NCI-H146 (cell line): ENCODE measurements around the gene CHST13.

Experiments
- DNase-seq: peaks from one replicate; lab custom pipeline; 2025; lab: John Stamatoyannopoulos, UW

CHST13 gene

DNA sequence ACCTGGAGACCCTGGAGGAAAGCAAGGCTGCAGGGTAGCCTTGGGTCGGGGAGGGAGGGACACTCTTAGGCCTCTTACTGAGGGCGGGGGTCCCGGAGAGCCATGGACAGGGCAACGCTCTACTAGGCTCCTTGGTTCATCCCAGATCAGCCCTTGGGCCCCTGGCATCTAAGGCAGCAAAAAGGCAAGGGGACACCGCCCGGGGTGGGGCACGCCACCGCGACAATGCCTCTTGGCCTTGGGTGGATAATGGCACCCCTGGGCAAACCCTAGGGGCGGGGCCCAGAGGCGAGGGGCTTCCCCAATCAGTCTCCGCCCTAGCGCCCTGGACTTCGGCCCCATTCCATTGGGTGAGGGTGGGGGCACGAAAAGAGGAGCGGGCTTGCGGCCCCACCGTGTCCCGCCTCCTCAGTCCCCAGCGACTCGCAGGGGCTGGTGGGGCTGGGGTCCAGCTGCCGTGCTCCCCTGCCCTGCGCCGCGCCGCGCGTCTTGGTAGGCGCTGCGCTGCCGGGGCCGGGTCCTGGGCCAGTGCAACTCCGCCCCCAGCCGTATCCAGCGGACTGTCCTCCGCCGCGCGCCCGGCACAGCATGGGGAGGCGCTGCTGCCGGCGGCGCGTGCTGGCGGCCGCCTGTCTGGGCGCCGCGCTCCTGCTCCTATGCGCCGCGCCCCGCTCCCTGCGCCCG is at the start of gene CHST13:
CHST13 (plus strand) TSS at position 411 of the 684 bp plus-strand sequence; CDS start at position 589, 178 bp downstream.
- DNase-seq: peak; percentile 85

DNA sequence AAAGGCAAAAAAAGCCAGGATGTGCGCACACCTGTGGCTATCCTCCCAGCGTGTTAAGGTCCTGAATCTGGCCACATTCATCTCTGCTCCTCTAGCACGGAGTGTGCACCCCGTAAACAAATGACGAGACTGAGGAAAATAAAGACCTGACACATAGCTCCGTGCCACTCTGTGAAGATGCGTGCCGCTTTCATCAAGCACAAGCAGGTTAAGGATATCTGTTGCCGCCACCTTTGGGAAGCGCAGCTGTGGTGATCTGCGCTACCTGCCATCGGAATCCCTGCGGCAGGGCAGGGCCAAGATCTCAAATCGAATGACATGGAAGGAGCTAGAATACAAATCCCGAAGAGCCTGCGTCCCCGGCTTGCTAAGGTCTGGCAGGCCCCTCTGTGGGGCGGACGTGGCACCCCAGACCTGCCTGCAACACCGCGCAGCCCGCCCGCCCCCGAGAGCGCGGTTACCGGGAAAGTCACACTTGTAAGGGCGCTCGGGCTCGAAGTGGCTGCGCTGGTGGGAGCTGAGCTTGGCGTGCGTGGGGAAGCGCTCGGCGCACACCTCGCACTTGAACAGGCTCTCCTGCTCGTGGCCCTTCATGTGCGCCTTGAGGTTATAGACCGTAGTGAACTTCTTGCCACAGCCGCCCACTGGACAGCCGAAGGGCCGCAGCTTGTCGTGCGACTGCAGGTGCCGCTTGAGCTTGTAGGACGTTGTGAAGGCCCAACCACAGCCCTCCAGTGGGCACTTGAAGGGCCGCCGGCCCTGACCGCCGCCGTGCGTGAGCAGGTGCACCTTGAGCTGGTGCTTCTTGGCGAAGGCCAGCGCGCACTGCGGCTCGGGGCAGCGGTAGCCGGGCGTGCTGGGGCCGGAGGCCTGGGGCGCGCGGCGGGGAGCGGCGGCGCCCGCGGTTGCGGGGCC is 49.2 kb upstream of the CHST13 start:
- DNase-seq: peak; percentile 79

DNA sequence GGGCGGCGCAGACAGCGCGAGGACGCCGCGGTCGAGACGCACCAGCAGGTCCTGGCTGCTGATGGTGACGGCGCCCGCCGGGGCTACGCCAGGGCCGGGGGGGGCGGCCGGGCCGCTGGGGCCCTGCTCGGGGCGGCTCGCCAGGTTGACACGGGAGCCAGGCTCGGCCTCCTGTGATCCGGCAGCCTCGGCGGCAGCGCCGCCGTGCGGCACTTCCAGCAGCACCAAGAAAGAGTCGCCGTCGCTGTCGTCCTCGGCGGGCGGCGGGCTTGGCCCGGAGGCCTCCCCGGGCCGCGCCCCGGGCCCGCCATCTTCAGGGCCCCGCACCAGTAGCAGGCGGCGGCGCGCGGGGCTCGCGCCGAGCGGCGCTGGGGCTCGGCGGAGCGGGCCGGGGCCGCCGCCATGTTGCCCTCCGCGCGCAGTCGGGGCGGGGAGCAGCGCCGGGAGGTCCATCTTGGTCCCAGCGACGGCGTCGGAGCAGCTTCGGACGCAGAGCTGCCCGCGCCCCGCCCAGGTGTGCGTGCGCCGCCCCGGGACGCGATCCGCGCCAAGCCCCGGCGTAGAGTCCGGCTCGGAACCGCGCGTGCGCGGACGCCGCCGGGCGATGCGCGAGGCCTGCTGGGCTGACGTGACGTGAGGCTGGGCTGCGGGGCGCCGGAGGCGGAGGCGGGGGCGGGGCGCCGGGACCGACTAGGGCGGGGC is 48.4 kb upstream of the CHST13 start, which contains the start of gene ZXDC:
ZXDC (minus strand) TSS at position 479 of the 702 bp plus-strand sequence; CDS start at position 453, 26 bp downstream.
- DNase-seq: peak; percentile 98

- peak; percentile 90 for DNase-seq
These were observed 47.5 kb upstream of the CHST13 start for GRCh38 chr3:126476166-126477060.

DNA sequence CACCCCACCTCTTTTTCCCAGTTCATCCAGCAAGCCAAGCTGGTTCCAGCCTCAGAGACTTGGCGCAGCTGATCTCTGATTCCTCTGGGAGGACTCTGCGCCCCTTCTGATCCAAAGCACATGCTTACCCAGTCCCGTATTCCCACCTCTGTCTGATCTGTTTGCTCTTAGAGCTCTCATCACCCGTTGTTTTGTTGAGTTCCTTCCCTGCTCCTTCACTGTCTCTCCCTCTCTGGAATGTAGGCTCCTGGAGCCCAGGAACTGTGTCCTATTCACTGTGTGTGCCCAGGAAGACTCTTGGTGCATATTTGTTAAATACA is 46.9 kb upstream of the CHST13 start:
- DNase-seq: peak; percentile 53

DNA sequence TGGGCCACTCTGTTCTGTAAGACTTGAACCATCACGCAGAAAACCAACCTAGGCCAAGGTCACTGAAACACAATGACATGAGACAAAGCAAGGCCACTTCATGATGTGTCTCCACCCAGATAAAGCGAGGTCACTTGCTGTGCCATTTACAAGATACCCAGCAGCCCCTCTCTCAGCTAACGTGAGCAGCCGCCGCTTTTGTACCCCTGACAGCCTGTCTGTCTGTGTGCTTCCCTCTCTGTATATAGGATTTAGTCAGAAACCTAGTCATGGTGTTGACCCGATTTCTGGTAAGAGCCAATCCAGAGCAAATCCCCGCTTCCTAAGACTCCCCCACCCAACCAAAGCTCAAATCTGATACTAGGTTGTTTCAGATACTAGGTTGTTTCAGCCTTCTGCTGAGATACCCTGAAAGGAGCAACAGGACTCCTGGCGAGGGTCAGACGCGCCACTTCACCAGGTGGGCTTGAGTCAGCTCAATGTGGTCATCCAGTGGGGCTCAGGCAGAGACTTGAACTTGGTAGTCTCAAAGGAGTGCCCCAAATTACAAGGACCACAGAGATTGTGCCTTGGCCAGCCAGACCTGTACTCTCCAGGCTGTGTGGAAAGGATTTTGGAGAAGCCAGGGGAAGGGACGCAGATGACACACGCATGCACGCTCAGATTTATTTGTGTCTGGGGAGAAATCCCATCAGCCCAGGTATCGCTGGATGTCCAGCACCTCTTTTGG is 45.2 kb upstream of the CHST13 start:
- DNase-seq: no peak

DNA sequence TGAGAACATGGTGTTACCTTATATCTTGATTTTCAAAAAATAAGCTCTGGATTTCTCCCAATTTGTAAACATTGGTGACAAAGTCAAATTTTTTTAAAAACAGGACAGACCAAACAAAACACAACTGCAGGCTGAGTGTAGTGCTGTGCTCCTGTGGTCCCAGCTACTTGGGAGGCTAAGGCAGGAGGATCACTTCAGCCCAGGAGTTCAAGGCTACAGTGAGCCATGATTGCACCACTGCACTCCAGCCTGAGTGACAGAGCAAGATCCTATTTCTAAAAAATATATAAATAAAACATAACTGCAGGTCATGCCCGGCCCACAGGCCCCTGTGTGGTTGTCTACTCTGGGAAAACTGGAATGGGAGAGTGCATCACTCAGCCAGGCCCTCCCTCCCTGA is 44.3 kb upstream of the CHST13 start:
- DNase-seq: no peak

DNA sequence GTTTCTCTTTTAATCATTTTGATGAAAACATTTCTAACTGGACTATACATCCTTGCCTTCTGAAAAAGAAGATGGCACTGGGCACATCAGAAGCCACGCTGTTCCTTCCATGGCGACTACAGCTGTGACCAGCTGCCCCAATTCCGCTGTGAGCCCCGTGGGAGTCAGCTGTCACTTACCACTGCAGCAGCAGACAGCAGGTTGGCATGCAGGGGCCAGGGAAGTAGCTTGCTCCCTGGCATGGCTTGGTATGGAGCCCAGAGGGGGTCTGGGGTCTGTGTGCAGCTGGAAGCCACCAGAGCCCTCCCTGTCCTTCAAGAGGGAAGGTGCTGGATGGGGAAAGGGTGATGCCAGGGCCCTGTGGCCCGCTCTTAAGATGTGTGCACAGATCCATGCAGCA is 43.7 kb upstream of the CHST13 start:
- no peak for DNase-seq

GRCh38 chr3:126480861-126481260 is 43.1 kb upstream of the CHST13 start:
- no peak for DNase-seq

DNA sequence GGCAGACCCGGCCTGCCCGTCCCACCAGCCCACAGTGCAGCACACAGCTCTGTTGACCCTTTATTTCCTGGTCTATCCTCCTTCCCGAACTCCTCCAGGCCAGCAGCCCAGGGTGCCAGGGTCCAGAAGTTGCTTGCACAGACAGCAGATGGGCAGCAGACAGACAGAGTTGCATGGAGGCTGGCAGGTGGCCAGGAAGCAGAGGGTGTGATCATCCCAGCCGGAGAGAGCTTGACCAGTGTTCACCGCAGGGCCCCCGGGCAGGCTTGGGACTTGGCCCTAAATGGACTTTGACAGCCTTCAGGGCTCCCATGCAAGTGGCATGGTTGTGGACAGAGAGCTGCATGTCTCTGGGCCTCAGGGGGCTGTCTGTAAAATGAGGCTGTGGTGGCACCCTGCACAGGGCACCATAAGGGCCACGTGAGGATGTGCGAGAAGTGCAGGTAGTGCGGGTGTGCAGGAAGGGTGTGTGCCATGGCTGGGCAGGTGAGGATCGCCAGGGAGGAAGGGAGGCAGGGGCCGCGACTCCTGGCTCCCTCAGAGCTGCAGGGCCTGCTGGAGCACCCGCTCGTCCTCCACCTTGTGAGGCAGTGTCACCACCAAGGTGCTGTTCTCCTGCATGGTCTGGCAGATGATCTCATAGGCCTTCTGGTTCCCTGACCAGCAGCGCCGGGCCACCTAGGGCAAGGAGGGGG is 42.0 kb upstream of the CHST13 start:
- DNase-seq: peak; percentile 61

DNA sequence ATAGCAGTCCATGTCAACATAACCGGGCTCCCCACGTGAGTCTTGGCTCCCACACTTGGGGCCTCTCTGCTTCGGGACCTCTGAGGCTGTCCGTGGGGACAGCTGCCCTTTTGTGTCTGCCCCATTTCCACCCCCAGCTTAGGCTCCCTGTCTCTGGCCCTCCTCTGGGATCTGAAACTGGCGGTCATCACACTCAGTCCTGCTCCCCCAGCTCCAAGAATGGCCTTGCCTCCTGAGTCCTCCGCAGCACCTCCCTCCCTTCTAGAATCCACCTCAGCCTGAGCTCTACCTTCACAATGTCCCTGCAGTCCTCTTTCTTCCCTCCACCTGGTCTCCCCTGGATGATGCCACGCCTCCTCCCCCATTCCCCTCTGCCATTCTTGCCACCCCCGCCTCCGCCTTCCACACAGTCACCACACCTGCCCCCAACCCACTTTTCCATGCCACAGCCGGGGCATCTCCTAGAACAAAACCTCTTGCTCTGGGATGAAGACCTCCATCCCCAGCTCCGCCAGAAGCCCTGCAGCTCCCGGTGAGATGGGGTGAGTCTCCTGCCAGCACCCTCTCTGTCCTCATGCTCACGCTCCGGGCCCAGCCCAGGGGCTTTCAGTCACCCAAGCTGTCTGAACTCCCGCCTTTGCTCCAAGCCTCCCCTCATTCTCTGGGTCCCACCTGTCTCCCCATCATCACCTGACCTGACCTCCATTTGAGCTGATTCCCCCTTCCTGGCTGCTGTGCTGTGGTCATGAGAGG is 41.3 kb upstream of the CHST13 start:
- no peak for DNase-seq

GRCh38 chr3:126483321-126483761 is 40.6 kb upstream of the CHST13 start:
- no peak for DNase-seq

DNA sequence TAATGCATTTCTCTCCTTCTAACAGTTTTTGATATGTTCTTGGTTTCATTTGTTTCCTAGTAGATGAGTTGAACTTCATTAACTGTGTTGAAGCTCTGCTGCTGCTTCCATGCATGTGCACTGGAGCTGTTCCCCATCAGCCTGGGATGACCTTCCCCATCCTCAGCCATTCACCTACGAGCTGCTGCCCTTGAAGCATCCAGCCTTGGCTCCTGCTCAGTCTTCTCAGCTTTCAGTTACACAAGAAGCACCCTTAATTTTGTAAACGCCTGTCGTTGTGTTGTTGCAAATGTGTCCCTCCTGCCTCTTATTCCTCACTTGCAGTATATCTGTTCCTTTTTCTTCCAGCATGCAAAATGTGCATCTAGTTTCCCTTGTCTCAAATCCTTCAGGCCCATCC is 39.8 kb upstream of the CHST13 start:
- no peak for DNase-seq

DNA sequence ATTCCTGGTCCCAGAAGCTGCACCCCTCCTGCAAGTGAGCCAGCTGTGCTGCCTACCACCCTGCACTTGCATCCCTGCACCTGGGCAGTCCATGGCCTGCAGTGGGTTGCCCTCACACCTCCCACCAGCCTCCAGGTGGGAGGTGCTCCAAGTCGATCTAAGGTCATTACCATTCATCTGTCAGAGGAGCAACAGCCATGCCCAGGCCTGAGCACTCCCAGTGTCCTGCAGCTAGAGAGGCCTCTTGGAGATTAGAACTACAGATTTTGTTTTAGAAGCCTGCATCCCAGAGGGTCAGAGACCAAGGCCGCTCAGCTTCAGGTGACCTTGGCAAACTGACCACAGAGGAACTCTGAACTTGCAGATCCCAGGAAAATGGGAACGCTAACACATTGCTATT is 39.3 kb upstream of the CHST13 start:
- DNase-seq: no peak

- no peak for DNase-seq
These were observed 38.6 kb upstream of the CHST13 start for GRCh38 chr3:126485176-126485897.

DNA sequence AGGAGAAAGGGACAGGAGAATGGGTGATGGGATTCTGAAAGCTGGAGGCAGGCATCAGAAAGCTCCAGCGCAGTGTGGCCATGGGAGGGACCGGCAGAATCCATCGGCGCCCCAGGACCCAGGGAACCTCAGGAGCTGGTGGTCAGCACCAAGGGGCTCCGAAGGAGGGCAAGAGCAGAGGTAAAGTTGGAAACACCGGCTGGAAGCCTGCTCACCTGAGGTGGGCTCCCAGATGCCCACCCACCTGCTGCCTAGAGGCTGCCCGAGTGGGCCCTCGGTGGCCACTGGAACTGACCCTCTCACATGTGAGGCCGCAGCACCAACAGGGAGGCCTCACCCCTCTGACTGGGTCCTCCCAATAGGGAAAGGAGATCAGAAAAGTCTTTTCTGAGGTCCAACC is 38.0 kb upstream of the CHST13 start:
- no peak for DNase-seq

- no peak for DNase-seq
These were observed 37.6 kb upstream of the CHST13 start for GRCh38 chr3:126486360-126486847.

GRCh38 chr3:126487151-126487771 is 36.7 kb upstream of the CHST13 start:
- DNase-seq: no peak
